ENCODE measurements around the gene MTCL3.

The MTCL3 gene

DNA sequence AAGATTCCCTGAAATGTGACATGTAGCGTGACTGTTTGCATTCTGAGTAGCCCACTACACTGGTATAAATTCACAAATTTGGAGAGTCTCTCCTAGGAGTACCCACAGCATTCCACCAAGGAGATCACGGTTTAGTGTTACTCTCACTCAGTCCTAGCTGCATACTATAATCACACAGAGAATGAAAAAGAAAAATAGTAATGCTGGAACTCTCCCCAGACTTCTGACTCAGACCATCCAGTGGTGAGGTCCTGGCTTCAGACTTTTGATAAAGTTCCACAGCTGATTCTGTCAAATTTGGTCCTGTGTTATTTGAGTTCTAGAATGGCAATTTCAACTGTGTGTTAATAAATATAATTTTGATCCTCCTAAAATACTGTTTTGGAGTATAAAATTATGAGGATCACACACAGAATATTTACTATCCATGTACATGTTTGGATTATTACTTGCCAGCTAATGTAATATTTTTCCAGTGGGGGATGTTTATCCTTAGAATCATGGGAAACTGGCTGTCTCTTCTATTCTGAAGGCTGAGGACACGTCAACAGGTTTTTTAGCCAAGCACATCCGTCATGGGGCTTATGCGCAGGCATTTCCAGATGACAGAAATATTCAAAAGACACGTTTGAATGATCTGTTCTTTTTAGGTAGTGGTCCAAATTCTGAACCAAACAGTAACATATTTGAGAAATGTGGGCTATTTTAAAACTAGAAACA, 54.8 kb downstream of the MTCL3 start:
- TF ChIP-seq TAF1 (IDR thresholded peaks at IDR 0.05; ENCODE audit: borderline replicate concordance, low read depth, low read length): no peak
- TF ChIP-seq POLR2A (IDR thresholded peaks at IDR 0.05; ENCODE audit: low read depth, low read length): no peak
- no peak for TF ChIP-seq POLR2AphosphoS5 (IDR thresholded peaks at IDR 0.05; ENCODE audit: low read depth, low read length)
- DNase-seq (ENCODE audit: insufficient read length) (no peak), FAIRE-seq (no peak)

DNA sequence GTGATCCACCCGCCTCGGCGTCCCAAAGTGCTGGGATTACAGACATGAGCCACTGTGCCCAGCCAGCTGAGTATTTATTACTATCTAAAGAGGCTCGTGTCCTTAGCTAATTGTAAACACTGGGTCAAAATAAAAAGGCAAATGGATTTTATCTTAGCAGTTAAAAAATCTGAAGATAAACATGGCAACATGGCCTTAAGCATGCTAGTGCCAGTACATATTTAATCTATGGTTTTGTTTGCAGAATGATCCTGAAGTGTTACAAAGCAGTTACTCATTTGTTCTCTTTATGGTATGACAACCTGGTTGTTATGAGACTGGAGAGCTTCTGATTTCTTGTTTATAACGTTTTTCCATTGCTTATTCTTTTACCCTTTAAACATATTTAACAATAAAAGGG, 56.1 kb downstream of the MTCL3 start:
- no peak for FAIRE-seq
- no peak for DNase-seq (ENCODE audit: insufficient read length)
- TF ChIP-seq TAF1 (IDR thresholded peaks at IDR 0.05; ENCODE audit: borderline replicate concordance, low read depth, low read length): no peak

DNA sequence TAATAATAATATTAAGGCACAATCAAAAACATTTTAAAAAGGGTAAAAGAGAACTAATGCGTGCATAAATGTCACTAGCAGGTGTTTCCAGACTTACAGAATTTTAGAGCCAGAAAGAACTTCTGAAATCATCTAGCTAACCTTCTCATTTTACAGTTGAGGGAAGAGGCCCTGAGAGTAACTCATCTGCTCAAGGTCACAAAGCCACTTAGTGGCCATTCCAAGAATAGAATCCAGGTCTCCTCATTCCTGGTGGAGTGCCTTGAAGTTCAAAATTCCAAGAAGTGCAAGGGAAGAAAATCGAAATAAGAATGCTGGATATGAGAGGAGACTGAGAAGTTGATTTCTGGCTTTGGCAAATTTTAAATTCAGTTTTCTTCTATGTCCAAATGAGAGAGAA, 56.8 kb downstream of the MTCL3 start:
- FAIRE-seq (no peak), DNase-seq (ENCODE audit: insufficient read length) (no peak)
- TF ChIP-seq TAF1 (IDR thresholded peaks at IDR 0.05; ENCODE audit: borderline replicate concordance, low read depth, low read length) (no peak), POLR2AphosphoS5 (IDR thresholded peaks at IDR 0.05; ENCODE audit: low read depth, low read length) (no peak), POLR2A (IDR thresholded peaks at IDR 0.05; ENCODE audit: low read depth, low read length) (no peak)

DNA sequence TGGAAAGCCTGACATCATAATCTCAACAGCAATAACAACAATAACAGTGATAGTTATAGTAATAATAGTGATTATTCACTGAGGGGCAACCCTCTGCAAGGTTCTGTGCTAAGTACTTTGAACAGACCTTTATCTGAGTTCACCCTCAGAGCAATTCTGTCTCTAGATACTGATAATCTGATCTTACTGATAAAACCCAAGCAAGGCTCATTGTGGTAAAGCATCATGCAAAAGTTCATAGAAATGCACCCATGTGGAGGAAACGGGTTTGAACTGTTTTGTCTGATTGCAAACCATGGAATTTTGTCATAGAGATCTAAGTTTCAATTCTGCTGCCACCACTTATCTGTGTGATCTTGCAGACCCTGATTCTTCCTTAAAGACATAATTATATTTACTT, 58.7 kb downstream of the MTCL3 start:
- TF ChIP-seq POLR2AphosphoS5 (IDR thresholded peaks at IDR 0.05; ENCODE audit: low read depth, low read length) (no peak), POLR2A (IDR thresholded peaks at IDR 0.05; ENCODE audit: low read depth, low read length) (no peak), TAF1 (IDR thresholded peaks at IDR 0.05; ENCODE audit: borderline replicate concordance, low read depth, low read length) (no peak)
- FAIRE-seq (no peak), DNase-seq (ENCODE audit: insufficient read length) (no peak)

DNA sequence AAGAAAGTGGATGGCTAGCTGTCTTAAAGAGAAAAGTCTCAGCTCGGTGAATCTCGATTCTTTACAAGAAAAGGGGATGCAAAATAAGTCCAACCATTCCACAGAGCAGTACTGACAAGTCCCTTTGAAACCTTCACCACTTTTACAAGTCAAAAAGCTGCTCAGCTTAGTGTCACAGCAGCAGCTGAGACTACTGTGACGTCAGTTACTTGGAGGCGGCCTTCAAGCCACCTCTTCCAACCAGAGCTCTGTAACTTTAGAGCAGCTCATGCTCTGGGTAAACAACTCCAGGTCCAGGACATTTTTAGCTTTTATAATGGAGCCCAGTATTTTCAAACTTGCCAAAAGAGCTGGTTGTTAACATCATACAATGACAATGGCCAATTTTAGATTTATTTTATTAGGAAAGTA, 59.9 kb downstream of the MTCL3 start, which contains the start of gene KIAA0408:
Gene KIAA0408 (minus strand): TSS at position 159 of the 411 bp plus-strand sequence. CDS start 5,408 bp downstream, outside the sequence.
- TF ChIP-seq POLR2A (IDR thresholded peaks at IDR 0.05; ENCODE audit: low read depth, low read length) (no peak), POLR2AphosphoS5 (IDR thresholded peaks at IDR 0.05; ENCODE audit: low read depth, low read length) (no peak), TAF1 (IDR thresholded peaks at IDR 0.05; ENCODE audit: borderline replicate concordance, low read depth, low read length) (no peak)
- DNase-seq (ENCODE audit: insufficient read length) (no peak), FAIRE-seq (no peak)

DNA sequence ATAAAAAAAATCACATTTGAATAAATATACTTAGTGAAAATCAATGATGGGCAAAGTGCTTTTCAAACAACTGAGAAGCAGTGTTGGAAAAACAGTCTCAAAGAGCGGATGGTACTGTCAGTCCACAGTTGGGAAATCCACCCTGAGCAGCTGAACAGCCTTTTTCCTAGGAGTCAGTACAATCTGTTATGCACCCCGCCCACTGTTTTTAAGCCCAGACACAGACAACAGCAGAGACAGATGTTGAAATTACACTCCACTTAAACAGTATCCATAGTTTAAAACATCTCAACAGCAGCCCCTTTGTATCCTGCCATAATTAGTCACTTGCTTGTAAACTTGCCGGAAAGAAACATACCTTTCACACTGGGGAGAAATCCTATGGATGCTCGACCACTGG, 60.3 kb downstream of the MTCL3 start:
- no peak for TF ChIP-seq POLR2AphosphoS5 (IDR thresholded peaks at IDR 0.05; ENCODE audit: low read depth, low read length)
- TF ChIP-seq TAF1 (IDR thresholded peaks at IDR 0.05; ENCODE audit: borderline replicate concordance, low read depth, low read length): no peak
- TF ChIP-seq POLR2A (IDR thresholded peaks at IDR 0.05; ENCODE audit: low read depth, low read length): no peak
- FAIRE-seq: no peak

DNA sequence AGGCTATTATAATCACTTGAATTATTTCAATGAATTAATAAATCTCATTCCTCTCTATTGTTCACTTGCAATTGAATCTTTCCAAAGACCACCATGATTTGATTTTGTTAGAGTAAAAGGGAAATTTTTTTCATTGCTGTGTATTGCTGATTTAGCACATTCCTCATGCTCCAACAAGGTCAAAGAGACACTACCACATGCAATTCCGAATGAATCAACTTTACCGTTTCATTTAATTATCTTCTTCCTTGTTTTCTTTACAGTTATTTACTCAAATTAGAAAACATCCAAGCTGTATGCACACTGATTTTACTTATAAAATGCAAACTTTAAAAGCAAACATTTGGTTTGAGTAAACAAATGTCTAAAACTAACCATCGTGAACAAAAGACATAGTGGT, 60.9 kb downstream of the MTCL3 start:
- DNase-seq (ENCODE audit: insufficient read length): no peak
- no peak for FAIRE-seq
- TF ChIP-seq POLR2AphosphoS5 (IDR thresholded peaks at IDR 0.05; ENCODE audit: low read depth, low read length): no peak
- no peak for TF ChIP-seq TAF1 (IDR thresholded peaks at IDR 0.05; ENCODE audit: borderline replicate concordance, low read depth, low read length)
- TF ChIP-seq POLR2A (IDR thresholded peaks at IDR 0.05; ENCODE audit: low read depth, low read length): no peak

More for the DNA sequence above, 60.3 kb downstream of the MTCL3 start:
- no peak for DNase-seq (ENCODE audit: insufficient read length)

DNA sequence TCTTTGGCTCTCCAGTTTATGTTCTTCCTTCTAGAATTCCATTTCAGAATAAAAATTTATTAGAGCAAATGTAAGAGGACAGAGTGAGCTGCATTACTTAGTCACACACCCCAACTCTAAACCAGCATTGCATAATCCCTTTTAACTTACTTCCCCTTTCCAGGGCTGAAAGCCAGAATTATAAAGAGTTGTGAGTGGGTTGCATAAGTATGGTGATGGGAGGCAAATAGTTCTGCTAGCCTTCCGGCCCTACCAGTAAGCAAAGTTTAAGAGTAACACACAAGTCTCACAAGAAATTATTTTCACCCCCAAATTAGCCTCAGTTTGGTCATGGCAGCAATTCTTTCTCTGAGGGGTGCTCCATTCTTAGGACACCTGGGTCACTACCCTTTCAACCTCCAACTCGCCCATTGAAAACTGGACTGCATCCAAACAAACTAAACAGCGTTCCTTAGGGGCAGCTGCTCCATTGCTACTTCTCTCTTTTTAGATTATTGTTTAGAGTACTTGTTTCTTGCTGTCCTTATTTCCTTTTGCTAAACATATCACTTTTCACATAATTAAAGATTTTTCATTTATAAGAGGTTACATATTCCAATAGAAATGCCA, 61.6 kb downstream of the MTCL3 start:
- no peak for TF ChIP-seq POLR2A (IDR thresholded peaks at IDR 0.05; ENCODE audit: low read depth, low read length)
- TF ChIP-seq POLR2AphosphoS5 (IDR thresholded peaks at IDR 0.05; ENCODE audit: low read depth, low read length): no peak
- no peak for TF ChIP-seq TAF1 (IDR thresholded peaks at IDR 0.05; ENCODE audit: borderline replicate concordance, low read depth, low read length)
- FAIRE-seq: no peak
- DNase-seq (ENCODE audit: insufficient read length): no peak

DNA sequence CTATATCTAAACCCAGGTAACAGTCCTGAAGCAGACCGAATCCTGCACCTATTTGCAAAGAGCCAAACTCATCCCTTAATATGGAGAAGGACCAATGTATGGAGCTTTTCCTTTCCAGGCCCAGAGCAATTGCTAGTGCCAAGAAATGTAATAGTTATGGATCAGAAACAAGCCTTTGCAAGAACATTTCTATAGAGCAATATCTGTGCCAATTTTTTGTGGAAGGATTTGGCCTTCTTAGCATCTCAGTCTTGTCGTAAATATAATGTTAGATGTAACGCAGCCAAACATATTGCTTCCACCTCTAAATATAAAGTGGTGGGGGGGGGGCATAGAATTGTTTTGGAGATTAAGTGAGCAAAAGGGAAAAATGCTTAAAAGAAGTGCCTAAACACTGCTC, 62.7 kb downstream of the MTCL3 start:
- FAIRE-seq (no peak), DNase-seq (ENCODE audit: insufficient read length) (no peak)
- TF ChIP-seq POLR2A (IDR thresholded peaks at IDR 0.05; ENCODE audit: low read depth, low read length): no peak
- no peak for TF ChIP-seq TAF1 (IDR thresholded peaks at IDR 0.05; ENCODE audit: borderline replicate concordance, low read depth, low read length)
- TF ChIP-seq POLR2AphosphoS5 (IDR thresholded peaks at IDR 0.05; ENCODE audit: low read depth, low read length): no peak

DNA sequence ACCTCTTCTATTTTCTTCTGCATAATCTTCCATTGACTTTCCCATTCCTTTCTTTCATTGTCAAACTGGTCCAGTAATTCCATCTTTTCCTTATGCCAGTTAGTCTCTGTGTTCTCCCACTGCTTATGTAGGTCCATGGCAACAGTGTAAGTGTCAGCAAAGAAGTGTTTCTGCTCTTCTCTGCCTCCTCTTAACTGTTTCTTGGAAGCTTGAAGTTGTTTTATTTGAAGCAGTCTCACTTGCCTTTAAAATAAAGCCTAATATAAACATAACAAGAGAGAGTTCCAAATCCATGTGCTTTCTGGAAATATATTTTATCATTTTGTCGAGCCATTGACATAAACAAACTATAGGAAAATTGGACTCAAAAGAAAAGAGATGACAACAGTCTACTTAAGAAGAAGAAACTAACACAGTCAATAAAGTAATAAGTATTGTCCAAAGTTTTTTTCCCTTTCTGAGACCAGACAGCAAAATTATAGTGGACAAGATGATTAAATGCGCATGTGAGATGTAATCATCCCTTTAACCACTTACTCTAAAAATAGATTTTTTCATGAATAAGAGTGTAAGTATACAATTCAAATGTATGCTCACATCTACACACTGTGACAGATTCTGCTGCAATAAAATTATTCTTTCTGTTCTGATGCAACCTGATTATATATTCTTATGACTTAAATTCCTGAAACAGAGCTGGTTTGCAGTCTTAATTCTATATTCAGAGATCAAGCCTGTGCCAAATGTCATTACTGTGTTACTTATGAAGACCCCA, 65.1 kb downstream of the MTCL3 start:
- no peak for DNase-seq (ENCODE audit: insufficient read length)
- TF ChIP-seq TAF1 (IDR thresholded peaks at IDR 0.05; ENCODE audit: borderline replicate concordance, low read depth, low read length): no peak
- no peak for TF ChIP-seq POLR2A (IDR thresholded peaks at IDR 0.05; ENCODE audit: low read depth, low read length)
- TF ChIP-seq POLR2AphosphoS5 (IDR thresholded peaks at IDR 0.05; ENCODE audit: low read depth, low read length): no peak
- FAIRE-seq: no peak

DNA sequence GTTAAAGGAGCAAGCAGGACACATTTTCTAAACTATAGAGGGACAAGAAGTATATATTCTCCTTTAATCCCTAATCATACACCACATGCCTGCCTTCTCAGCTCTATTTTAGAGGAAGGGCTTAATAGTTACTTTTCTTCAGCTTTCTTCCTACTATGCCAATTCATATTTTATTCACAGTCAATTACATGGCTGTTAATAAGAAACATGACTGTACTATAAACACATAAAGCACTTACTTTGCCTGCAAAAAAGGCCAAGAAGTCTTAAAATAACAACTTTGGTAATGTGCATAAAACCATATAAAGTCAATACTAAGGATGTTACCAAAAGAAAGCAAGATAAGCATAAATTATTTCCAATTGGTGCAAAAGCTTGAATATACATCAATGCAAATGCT, 66.3 kb downstream of the MTCL3 start:
- FAIRE-seq (no peak), DNase-seq (ENCODE audit: insufficient read length) (no peak)
- TF ChIP-seq POLR2A (IDR thresholded peaks at IDR 0.05; ENCODE audit: low read depth, low read length) (no peak), TAF1 (IDR thresholded peaks at IDR 0.05; ENCODE audit: borderline replicate concordance, low read depth, low read length) (no peak), POLR2AphosphoS5 (IDR thresholded peaks at IDR 0.05; ENCODE audit: low read depth, low read length) (no peak)
